ENCODE results near the gene DNM3. TPM values are rescaled to one million over a fixed set of nuclear protein-coding genes. Genes with fewer than 3 reads are reported as not detected.

Gene DNM3
- total and polyA plus RNA-seq, 9 of the 15 experiments (the other 6 are each of a cell fraction or from before 2014, with no cell fraction given): 0.08 to 0.36 (median 0.22) TPM; not detected in 1

DNA sequence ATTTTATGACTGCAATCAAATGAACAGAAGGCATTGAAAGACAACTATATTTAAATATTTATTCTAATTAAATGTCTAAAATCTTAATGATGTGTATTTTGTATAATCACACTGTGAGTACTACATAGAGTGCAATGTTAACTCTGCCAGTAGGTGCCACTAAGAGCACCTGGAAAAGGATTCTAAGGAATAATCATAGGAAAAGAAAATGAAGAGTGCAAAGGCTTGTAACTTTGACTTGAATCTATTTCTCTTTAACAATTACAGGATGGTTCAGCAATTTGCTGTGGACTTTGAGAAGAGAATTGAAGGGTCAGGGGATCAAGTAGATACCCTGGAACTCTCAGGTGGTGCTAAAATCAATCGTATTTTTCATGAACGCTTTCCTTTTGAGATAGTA is 200.4 kb downstream of the DNM3 start:
- Histone ChIP-seq H3K4me2 (ENCODE audit: insufficient read depth, low read length) (no peak overlapping the region), H3K79me2 (ENCODE audit: control insufficient read depth, insufficient read depth, low read length) (no peaks in the 10 kb centered on the region), H3K36me3 (ENCODE audit: control insufficient read depth, insufficient read depth, low read length) (no peaks in the 10 kb centered on the region), H3K4me3 (no peak overlapping the region), H3K9me3 (replicated peaks; ENCODE audit: control insufficient read depth, insufficient read depth, low read depth, low read length) (no peaks in the 10 kb centered on the region), H3K27ac (ENCODE audit: extremely low read depth, low read depth, low read length) (no peak overlapping the region), H4K20me1 (replicated peaks; ENCODE audit: control insufficient read depth, insufficient read depth, low read length) (no peaks in the 10 kb centered on the region), H3K27me3 (ENCODE audit: control insufficient read depth in 2 of 2, insufficient read depth in 2 of 2, low read length in 2 of 2) (no peaks in the 10 kb centered on the region), H3K9me1 (ENCODE audit: control insufficient read depth, insufficient read depth, low read length) (no peaks in the 10 kb centered on the region), H3K4me1 (replicated peaks in 1 of 2; ENCODE audit: control insufficient read depth in 2 of 2, insufficient read depth in 2 of 2, low read length in 2 of 2) (no peaks in the 10 kb centered on the region), H3K9ac (ENCODE audit: insufficient read depth in 1 of 2, low read depth in 2 of 2, low read length in 2 of 2) (no peak overlapping the region), H2AFZ (ENCODE audit: low read depth, low read length) (no peak overlapping the region)
- BruUV-seq (replicated peaks): no TSS peak
- POLR2A ChIA-PET: no interaction called here
- FAIRE-seq (no peak), ATAC-seq (no peak), DNase-seq (ENCODE audit: extremely low read depth in 1 of 4, low spot score in 3 of 4) (no peak)
- in situ Hi-C loops (cut with MboI) (no loop called here), intact Hi-C loops (cut with micrococcal nuclease) (no loop called here)
- WGBS (ENCODE audit: insufficient coverage, low coverage, missing lambda C conversion rate): 0% methylated on average over 2 of the region's 2 CpGs
- CTCF ChIA-PET (ENCODE audit: low intra/inter-chr PET ratio): no interaction called here
- TF ChIP-seq ZNF518B (CRISPR knock-in tag; IDR thresholded peaks at IDR 0.05) (no peak), ZNF57 (CRISPR knock-in tag; IDR thresholded peaks at IDR 0.05) (no peak), RAD21 (CRISPR knock-in tag; conservative IDR thresholded peaks at IDR 0.05 in 1 of 2, IDR thresholded peaks at IDR 0.05 in 1 of 2) (peak in 1 of 2 experiments; percentile 47; a peak in 1 of 4 replicates), SFPQ (IDR thresholded peaks at IDR 0.05; ENCODE audit: low read depth, low read length) (no peak), ELF4 (CRISPR knock-in tag; IDR thresholded peaks at IDR 0.05) (no peak), RBM22 (IDR thresholded peaks at IDR 0.05; ENCODE audit: low read depth, low read length, poor library complexity, severe bottlenecking) (no peak)
- TF ChIP-seq, protein P1, sequence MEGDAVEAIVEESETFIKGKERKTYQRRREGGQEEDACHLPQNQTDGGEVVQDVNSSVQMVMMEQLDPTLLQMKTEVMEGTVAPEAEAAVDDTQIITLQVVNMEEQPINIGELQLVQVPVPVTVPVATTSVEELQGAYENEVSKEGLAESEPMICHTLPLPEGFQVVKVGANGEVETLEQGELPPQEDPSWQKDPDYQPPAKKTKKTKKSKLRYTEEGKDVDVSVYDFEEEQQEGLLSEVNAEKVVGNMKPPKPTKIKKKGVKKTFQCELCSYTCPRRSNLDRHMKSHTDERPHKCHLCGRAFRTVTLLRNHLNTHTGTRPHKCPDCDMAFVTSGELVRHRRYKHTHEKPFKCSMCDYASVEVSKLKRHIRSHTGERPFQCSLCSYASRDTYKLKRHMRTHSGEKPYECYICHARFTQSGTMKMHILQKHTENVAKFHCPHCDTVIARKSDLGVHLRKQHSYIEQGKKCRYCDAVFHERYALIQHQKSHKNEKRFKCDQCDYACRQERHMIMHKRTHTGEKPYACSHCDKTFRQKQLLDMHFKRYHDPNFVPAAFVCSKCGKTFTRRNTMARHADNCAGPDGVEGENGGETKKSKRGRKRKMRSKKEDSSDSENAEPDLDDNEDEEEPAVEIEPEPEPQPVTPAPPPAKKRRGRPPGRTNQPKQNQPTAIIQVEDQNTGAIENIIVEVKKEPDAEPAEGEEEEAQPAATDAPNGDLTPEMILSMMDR (IDR thresholded peaks at IDR 0.05 in 2 of 3, conservative IDR thresholded peaks at IDR 0.05 in 1 of 3; ENCODE audit: insufficient read depth in 2 of 3, low read depth in 1 of 3, low read length in 3 of 3): peak in 1 of 3 experiments; percentile 44; a peak in 2 of 6 replicates
